NCI-H1436 treated with DMSO at 0.1 percent for 48 hours (cell line): ENCODE data around the gene ECEL1.
"Not testable (repeated sequence)": the region's sequence is repeated elsewhere in the genome, so short reads cannot be mapped to it uniquely, and the experiment has no call there.

Experiments
- DNase-seq: peaks from one replicate; lab custom pipeline; 2025; lab: John Stamatoyannopoulos, UW

The ECEL1 gene

DNA sequence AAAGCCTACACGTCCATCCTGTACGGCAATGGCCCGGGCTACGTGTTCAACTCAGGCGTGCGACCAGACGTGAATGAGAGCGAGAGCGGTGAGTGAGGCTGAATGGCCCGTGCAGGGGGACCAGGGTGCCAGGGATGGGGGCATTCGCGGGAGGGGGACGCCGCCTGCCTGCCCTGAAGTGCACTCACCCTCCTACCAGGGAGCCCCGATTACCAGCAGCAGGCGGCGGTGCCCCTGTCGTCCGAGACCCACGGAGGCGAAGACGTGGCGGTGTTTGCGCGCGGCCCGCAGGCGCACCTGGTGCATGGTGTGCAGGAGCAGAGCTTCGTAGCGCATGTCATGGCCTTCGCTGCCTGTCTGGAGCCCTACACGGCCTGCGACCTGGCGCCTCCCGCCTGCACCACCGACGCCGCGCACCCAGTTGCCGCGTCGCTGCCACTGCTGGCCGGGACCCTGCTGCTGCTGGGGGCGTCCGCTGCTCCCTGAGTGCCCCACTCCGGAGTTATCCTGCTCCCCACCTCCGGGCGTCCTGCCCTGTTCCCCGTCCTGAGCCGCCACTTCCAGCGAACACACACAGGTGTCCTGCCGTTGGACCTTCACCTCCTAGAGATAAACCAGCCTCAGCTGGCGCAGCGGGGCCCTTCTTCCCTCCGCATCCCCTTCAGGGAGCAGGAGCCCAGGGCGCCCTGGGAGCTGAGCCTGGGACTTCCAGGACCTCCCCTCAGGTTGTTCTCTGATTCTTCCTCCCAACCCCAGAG lies 28.8 kb downstream of the ECEL1 start:
- no peak for DNase-seq

GRCh38 chr2:232458051-232458660 lies 29.5 kb downstream of the ECEL1 start:
- DNase-seq, result no peak

DNA sequence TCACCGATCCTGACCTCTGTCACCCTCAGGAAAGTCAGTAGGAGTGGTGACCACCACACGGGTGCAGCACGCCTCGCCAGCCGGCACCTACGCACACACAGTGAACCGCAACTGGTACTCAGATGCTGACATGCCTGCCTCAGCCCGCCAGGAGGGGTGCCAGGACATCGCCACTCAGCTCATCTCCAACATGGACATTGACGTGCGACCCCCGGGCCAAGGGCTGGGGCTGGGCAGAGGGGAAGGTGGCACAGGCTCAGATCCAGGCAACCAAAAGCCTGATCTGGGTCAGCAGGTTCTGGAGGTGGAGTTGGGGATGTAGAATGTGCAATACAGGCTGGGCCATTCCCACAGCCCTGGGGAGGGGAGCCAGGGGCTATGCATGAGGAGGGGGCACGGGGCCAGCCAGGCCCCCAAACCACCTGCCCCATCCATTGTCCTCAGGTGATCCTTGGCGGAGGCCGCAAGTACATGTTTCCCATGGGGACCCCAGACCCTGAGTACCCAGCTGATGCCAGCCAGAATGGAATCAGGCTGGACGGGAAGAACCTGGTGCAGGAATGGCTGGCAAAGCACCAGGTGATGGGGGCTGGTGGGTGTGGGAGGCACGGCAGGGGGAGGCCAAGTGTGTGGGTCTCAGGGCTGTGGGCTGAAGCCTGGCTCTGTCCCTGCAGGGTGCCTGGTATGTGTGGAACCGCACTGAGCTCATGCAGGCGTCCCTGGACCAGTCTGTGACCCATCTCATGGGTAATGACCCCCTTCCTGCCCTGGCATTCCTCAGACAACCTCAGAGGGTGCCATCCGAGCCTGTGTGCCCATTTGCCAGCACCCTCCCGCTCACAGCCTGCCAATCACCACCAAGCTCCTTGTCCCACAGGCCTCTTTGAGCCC lies 30.3 kb downstream of the ECEL1 start:
- no peak for DNase-seq

DNA sequence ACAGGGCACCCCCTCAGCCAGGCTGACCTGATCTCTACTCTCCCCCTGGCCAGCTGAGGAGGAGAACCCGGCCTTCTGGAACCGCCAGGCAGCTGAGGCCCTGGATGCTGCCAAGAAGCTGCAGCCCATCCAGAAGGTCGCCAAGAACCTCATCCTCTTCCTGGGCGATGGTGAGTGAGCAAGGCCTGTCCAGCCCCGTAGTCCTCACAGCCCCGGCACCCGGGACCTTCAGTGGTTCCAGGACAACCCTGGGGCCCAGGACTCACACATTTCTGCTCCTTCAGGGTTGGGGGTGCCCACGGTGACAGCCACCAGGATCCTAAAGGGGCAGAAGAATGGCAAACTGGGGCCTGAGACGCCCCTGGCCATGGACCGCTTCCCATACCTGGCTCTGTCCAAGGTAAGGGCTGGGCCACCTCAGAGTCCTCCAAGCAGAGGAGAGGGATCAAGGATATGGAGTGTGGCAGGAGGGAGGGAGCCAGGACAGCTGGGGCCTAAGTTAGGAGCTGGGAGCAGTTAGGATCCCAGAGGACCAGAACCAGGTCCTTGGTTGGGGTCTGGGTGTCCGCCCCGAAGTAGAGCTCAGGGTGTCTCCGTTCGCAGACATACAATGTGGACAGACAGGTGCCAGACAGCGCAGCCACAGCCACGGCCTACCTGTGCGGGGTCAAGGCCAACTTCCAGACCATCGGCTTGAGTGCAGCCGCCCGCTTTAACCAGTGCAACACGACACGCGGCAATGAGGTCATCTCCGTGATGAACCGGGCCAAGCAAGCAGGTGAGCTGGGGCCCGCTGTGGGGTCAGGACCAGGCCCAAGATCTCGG lies 31.1 kb downstream of the ECEL1 start:
- DNase-seq, result no peak

- no peak for DNase-seq
Observed at GRCh38 chr2:232455426-232456255, 32.0 kb downstream of the ECEL1 start, which contains the start of gene ALPI. Gene ALPI (plus strand): TSS chr2:232456153. CDS start chr2:232456200, 47 bp downstream.

- DNase-seq, result no peak
Observed at GRCh38 chr2:232454630-232455029, 33.0 kb downstream of the ECEL1 start.

DNA sequence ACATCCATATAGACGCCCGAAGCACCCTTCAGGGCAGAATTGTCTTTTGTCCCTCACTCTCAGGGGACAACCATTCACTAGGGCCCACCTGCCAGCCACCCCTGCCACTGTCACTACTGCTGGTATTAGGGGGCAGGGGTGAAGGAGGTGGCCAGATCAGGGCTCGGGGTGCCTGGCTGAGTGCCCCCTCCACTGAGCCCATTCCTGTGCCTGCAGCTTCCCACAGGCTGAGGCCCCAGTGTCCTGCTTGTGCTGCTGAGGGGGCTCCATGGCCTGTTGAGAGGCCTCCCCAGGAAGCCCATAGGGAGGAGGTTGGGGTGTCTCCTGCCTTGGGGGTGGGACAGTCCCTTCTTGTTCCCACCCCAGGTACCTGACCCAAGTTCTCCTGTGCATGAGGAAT lies 36.0 kb downstream of the ECEL1 start:
- not testable (repeated sequence) for DNase-seq

- DNase-seq, result no peak
Observed at GRCh38 chr2:232449964-232450363, 37.7 kb downstream of the ECEL1 start.

GRCh38 chr2:232448304-232448690 lies 39.3 kb downstream of the ECEL1 start:
- no peak for DNase-seq

- no peak for DNase-seq
Observed at GRCh38 chr2:232447638-232448303, 39.9 kb downstream of the ECEL1 start.

- DNase-seq, result no peak
Observed at GRCh38 chr2:232447091-232447620, 40.5 kb downstream of the ECEL1 start.

- not testable (repeated sequence) for DNase-seq
Observed at GRCh38 chr2:232446266-232446777, 41.3 kb downstream of the ECEL1 start.

DNA sequence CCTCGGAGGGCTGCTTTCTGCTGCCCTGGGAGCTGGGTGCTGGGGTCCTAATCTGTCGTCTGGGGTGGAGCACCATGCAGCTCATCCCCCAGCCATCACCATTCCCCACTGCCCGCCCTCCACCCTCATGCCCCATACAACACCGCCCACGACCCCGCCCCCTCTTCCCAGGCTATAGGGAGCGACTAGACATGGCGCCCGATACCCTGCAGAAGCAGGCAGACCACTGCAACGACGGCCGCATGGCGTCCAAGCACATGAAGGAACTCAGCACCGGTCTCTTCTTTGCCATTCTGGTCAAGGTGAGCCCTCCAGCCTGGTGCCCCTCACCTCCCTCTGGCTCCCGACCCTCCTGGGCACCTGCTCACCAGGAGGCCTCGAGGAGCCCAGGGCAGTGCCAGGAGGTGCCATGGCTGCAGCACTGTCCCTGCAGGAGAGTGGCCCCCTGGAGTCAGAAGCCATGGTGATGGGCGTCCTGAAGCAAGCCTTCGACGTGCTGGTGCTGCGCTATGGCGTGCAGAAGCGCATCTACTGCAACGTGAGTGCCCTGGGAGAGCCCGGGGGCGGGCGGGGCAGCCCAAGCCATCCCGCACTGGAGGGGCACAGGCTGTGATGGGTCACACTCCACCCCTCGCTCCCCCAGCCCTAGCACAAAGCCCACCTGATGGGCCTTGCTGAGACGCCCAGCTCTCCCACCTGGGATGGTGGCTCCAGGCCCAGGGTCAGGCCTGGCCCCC lies 42.3 kb downstream of the ECEL1 start:
- not testable (repeated sequence) for DNase-seq

- no peak for DNase-seq
Observed at GRCh38 chr2:232444409-232445148, 43.1 kb downstream of the ECEL1 start.

DNA sequence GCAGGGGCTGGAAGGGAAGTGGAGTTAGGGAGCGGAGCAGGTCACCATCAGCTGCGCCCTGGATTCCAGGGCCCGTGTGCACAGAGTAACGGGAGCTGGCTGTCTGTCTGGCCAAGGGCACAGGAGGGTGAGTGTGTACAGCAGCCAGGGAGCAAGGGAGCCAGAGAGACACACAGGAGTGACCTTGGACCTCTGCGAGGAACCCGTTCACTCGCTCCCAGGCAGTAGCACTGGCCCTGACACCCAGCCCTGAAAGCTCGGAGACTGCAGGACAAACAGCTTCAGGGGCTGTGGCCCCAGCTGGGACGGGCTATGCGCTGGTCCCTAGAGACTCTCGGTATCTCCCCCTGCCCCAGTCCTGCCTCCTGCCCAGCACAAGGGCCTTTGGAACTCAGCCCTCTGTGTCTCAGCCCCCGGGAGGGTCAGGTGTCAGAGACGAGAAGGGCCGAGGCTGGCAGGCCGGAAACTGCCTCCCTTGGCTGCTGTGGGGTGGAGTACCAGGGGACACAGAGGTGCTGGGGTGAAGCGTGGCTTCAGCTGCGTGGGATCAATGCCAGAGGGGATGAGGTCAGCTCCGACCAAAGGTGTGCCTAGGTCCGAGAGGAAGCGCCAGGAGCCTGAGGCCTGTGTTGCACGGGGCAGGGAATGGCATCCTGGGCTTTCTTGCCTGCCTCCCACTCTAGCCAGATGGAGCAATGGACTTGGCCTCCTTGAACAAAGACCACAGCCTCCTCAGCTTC lies 43.8 kb downstream of the ECEL1 start:
- not testable (repeated sequence) for DNase-seq

DNA sequence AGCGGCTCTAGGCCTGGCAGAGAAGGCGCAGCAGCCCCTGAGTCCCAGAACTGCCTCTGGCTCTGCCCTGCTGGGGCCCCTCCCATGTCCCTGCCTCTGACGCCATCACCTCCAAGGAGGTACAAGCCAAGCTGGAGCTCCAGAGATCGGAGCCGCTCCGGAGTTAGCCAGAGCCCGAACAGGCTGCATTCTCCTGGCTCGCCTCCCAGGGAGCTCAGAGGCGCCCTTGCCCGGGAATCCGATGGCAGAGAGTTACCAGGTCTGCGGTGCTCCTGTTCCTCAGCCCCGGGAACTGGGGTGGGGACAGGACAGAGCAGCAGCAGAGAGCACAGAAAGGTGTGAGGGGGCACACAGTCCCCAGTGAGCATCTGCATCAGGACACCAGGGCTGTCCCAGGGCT lies 44.6 kb downstream of the ECEL1 start:
- DNase-seq, result not testable (repeated sequence)

DNA sequence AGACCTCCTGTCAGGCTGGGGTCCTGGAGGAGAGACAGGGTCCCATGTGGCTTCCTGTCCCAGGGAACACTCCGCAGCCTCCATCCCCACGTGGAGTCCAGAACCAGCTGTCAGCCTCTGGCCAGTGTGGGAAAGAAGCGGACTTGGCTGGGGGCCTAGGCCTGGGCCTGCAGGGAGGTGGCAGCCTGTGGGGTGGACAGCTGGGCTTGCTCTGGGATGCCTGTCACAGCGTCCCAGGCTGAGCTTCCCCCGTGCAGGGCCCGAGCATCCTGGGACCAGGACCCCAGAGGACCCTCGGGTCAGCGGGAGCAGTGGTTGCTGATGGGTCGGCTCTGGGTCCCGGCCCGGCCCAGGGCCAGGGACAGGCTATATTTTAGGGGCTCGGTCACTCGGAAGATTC lies 45.2 kb downstream of the ECEL1 start:
- not testable (repeated sequence) for DNase-seq

DNA sequence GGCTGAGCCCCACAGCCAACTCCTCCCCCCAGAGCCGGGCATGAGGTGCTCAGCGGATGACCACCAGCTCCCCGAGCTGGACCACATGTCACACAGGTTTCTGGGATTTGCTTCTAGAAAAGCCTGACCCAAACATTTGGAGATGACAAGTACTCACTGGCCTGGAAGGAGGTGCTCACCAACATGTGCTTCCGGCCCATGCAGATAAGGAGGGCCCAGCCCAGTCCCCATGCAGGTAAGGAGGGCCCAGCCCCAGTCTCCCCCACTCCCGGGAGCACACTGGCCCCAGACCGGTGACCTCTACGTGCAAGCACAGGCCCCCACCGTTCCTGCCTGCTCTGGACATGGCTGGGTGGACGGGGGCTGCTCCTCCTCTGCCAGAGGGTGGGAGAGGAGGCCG lies 45.7 kb downstream of the ECEL1 start:
- DNase-seq, result not testable (repeated sequence)
